Transverse colon (tissue), 4 donors: ENCODE measurements around the gene CFAP92. TPM values are rescaled to one million over a fixed set of nuclear protein-coding genes. Genes with fewer than 3 reads are reported as not detected.

Experiments used
- DNase-seq: peaks from one replicate; pipeline ENCODE4 v3.0.0-alpha.2; 2019
- H3K27ac ChIP-seq, 4 donors: fragments of 200-600 bp; sonication (generic); 2 replicates each; pipeline ENCODE4 v1.5.1; 2016 to 2018; ENCODE audit warnings: inconsistent platforms in 4 of 4
- H3K27me3 ChIP-seq: fragments of 200-600 bp; sonication (generic); 2 replicates; pipeline ENCODE4 v1.5.1; 2017; ENCODE audit warnings: inconsistent platforms
- H3K36me3 ChIP-seq, 4 donors: fragments of 200-600 bp; sonication (generic); 2 replicates each; pipeline ENCODE4 v1.5.1; 2017 to 2019; ENCODE audit warnings: inconsistent platforms in 4 of 4
- H3K4me1 ChIP-seq, 4 donors: fragments of 200-600 bp; sonication (generic); 2 replicates each; pipeline ENCODE4 v1.5.1; 2017 to 2020; ENCODE audit warnings: inconsistent platforms in 4 of 4
- H3K4me3 ChIP-seq, 4 donors: fragments of 200-600 bp; sonication (generic); 1 replicate in 1 of 4; 2 replicates in 3 of 4; pipeline versions ENCODE4 v1.5.1 to v1.6.1; 2017 to 2019; ENCODE audit warnings: inconsistent platforms in 4 of 4
- H3K9me3 ChIP-seq, 2 donors: fragments of 200-600 bp; sonication (generic); 2 replicates each; pipeline ENCODE4 v1.5.1; 2017 to 2019; ENCODE audit warnings: inconsistent platforms in 2 of 2
- EP300 ChIP-seq: sonication (generic); formaldehyde crosslinking; IDR thresholded peaks from one replicate; pipeline ENCODE4 v1.6.1; 2017; ENCODE audit warnings: antibody characterized with exemption, low read depth
- POLR2A ChIP-seq: fragments of 450-650 bp; IDR thresholded peaks from one replicate; pipeline ENCODE4 v1.6.1; 2016; ENCODE audit warnings: antibody characterized with exemption, mild to moderate bottlenecking, moderate library complexity
- POLR2AphosphoS5 ChIP-seq, 3 donors: sonication (generic); formaldehyde crosslinking; IDR thresholded peaks; one replicate each; pipeline ENCODE4 v1.6.1; 2016; ENCODE audit warnings: antibody characterized with exemption in 3 of 3
- WGBS, 2 donors: methylation state at CpG; one replicate each; pipeline ENCODE4 v1.1.5; 2018; ENCODE audit warnings: low coverage in 1 of 2; 5-methylcytosine and 5-hydroxymethylcytosine counted together
- in situ Hi-C, 4 donors: fragments of 200-750 bp; cut with MboI; loops; one replicate each; pipeline versions ENCODE4 v1.15.0 to v1.15.1; 2017; ENCODE audit warnings: low sequenced_read_pairs in 3 of 4, low pct_ligation_motif_present in 1 of 4, low pct_unique_long_range_greater_than_20kb in 1 of 4
- intact Hi-C: fragments of 100-400 bp; cut with DNase I; formaldehyde crosslinking; loops from one replicate; pipeline ENCODE4 v1.15.1; 2023; ENCODE audit warnings: low total_unique reads
- total RNA-seq, 4 donors: library from RNA; depleted of rRNA; stranded (reverse); fragments of >200 nt; gene quantifications; one replicate each; pipeline ENCODE4 v1.1.0, GENCODE V29; 2016
- TF ChIP-seq, protein P1 (sequence below), 5 experiments: fragments of 200-600 bp in 3 of 5; fragments of 450-650 bp in 2 of 5; sonication (generic) in 3 of 5; IDR thresholded peaks; 1 replicate in 2 of 5; 2 replicates in 3 of 5; pipeline ENCODE4 v1.5.1; 2016 to 2017; ENCODE audit warnings: antibody characterized with exemption in 5 of 5, inconsistent platforms in 3 of 5, mild to moderate bottlenecking in 2 of 5, moderate library complexity in 1 of 5

The CFAP92 gene
- total RNA-seq, 4 donors from 2014 or later = 0.95 to 1.2 TPM; not detected in 2

DNA sequence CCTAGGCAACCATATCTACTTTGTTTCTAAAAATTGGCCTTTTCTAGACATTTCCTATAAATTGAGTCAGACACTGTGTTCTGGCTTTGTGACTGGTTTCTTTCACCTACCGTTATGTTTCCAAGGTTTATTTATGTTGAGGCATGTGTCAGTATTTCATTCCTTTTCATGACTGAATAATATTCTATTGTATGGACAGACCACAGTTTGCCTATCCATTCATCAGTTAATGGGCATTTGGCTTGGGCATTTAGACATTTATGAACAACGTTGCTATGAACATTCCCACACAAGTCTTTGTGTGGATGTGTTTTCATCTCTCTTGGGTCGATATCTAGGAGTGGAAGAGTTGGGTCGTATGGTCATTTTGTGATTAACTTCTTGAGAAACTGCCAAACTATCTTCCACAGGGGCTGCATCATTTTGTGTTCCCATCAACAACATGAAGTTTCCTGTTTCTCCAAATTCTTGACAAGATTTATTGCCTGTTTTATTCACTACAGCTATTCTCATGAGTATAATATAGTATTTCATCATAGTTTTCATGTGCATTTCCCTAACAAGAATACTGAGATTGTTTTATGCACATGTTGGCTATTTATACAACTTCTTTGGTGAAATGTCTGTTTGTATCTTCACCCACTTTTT, 3.7 kb upstream of the CFAP92 start:
- 76 to 78% methylated on average over 4 of the region's 4 CpGs for WGBS, 2 donors
- TF ChIP-seq EP300 (no peak), POLR2AphosphoS5 (IDR thresholded peaks at IDR 0.05) (no peak), POLR2A (no peak)
- TF ChIP-seq, protein P1, sequence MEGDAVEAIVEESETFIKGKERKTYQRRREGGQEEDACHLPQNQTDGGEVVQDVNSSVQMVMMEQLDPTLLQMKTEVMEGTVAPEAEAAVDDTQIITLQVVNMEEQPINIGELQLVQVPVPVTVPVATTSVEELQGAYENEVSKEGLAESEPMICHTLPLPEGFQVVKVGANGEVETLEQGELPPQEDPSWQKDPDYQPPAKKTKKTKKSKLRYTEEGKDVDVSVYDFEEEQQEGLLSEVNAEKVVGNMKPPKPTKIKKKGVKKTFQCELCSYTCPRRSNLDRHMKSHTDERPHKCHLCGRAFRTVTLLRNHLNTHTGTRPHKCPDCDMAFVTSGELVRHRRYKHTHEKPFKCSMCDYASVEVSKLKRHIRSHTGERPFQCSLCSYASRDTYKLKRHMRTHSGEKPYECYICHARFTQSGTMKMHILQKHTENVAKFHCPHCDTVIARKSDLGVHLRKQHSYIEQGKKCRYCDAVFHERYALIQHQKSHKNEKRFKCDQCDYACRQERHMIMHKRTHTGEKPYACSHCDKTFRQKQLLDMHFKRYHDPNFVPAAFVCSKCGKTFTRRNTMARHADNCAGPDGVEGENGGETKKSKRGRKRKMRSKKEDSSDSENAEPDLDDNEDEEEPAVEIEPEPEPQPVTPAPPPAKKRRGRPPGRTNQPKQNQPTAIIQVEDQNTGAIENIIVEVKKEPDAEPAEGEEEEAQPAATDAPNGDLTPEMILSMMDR (IDR thresholded peaks at IDR 0.05) = no peak
- H3K9me3 ChIP-seq = no peaks in the 10 kb centered on the region
- intact Hi-C loops (no loop called here), in situ Hi-C loops (no loop called here)
- peaks cover 46% of the 10 kb centered on the region for H3K27me3 ChIP-seq
- H3K4me1 ChIP-seq = peaks cover 13 to 32% (median 30%) of the 10 kb centered on the region in 4 donors
- no peaks in the 10 kb centered on the region for H3K36me3 ChIP-seq
- H3K27ac ChIP-seq = no peak overlapping the region
- no peak overlapping the region for H3K4me3 ChIP-seq
- DNase-seq = no peak

DNA sequence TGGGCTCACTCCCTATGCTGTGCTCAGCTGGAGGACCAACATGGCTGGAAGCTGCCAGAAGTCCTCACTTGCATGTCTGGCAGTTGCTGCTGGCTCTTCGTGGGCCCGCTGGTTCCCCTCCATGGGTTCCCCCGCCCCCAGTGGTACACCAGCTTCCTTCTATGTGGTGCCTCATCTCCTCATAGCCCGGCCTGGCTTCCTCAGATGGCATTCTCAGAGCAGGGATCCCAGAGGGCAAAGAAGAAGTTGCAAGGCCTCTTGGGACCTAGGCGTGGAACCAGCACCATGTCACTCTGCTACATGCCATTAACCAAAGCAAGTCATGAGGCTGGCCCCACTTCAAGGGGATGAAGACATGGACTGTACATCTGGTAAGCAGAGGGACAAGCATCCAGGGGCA, 2.9 kb upstream of the CFAP92 start:
- peaks cover 40% of the 10 kb centered on the region for H3K27me3 ChIP-seq
- H3K36me3 ChIP-seq = no peaks in the 10 kb centered on the region
- intact Hi-C loops = no loop called here
- no peak overlapping the region for H3K27ac ChIP-seq
- WGBS, 2 donors = 91% methylated on average over 5 of the region's 5 CpGs; no CpG with 5 or more reads in 1 of the 2 donors
- H3K4me1 ChIP-seq = peaks cover 12 to 28% (median 25%) of the 10 kb centered on the region in 4 donors
- no peak overlapping the region for H3K4me3 ChIP-seq
- H3K9me3 ChIP-seq = no peaks in the 10 kb centered on the region
- no peak for TF ChIP-seq POLR2A
- no peak for DNase-seq
- in situ Hi-C loops = no loop called here

DNA sequence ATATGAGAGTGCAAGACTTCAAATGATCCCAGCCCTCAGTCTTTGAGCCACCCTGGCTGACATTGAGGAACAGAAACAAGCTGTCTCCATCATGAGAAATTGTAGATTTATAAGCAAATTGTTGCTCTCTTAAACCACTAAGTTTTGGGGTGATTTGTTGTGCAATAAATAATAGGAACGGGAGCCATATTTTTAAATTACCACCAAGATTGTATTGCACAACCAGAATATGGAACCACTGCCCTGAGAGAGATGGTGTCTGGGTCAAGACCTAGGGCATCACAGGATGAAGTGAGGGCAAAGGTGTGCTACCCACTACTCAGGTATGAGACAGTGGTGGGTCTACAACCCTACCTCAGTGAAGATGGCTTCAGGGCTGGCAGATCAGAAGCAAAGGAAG, 2.3 kb upstream of the CFAP92 start:
- no peak for TF ChIP-seq POLR2A
- TF ChIP-seq, protein P1 (IDR thresholded peaks at IDR 0.05) = no peak
- no peak for TF ChIP-seq POLR2AphosphoS5 (IDR thresholded peaks at IDR 0.05)
- no peak for TF ChIP-seq EP300
- intact Hi-C loops = no loop called here
- in situ Hi-C loops = no loop called here
- WGBS, 2 donors = 67 to 83% methylated on average over 1 of the region's 1 CpG
- no peak overlapping the region for H3K4me3 ChIP-seq
- no peak overlapping the region for H3K27ac ChIP-seq
- no peaks in the 10 kb centered on the region for H3K9me3 ChIP-seq
- peaks cover 7 to 23% (median 20%) of the 10 kb centered on the region in 4 donors for H3K4me1 ChIP-seq
- DNase-seq = no peak
- H3K36me3 ChIP-seq = no peaks in the 10 kb centered on the region
- H3K27me3 ChIP-seq = peaks cover 34% of the 10 kb centered on the region

DNA sequence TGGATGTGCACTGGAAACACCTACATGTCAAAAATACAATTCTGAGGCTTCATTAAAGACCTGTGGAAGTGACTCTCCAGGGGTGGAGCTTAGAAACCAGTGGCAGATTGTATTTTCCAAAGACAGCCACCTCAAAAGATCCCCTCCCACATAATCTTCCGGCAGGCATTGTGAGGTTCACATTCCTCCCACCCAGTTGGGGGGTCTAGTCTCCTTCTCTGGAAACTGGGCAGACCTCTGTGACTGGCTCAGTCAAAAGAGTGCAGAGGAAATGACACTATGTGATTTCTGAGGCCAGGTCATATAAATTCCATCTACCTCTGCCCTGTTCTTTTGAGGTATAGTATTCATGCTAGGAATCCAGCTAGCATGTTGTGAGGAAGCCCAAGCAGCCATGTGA, 1.9 kb upstream of the CFAP92 start:
- no peak overlapping the region for H3K4me3 ChIP-seq
- 91% methylated on average over 1 of the region's 1 CpG; no CpG with 5 or more reads in 1 of the 2 donors for WGBS, 2 donors
- H3K27me3 ChIP-seq = peaks cover 30% of the 10 kb centered on the region
- H3K27ac ChIP-seq = no peak overlapping the region
- intact Hi-C loops (no loop called here), in situ Hi-C loops (no loop called here)
- no peak for TF ChIP-seq POLR2AphosphoS5 (IDR thresholded peaks at IDR 0.05)
- TF ChIP-seq, protein P1 (IDR thresholded peaks at IDR 0.05) = no peak
- TF ChIP-seq POLR2A = no peak
- TF ChIP-seq EP300 = no peak
- no peaks in the 10 kb centered on the region for H3K36me3 ChIP-seq
- no peak for DNase-seq
- peaks cover 4 to 18% (median 15%) of the 10 kb centered on the region in 4 donors for H3K4me1 ChIP-seq
- H3K9me3 ChIP-seq = no peaks in the 10 kb centered on the region
